Measurements from ENCODE around the gene WRAP73. TPM values are rescaled to one million over a fixed set of nuclear protein-coding genes. Genes with fewer than 3 reads are reported as not detected.

The WRAP73 gene
- polyA plus RNA-seq, 2 donors = 13.6 to 16.4 TPM

GRCh38 chr1:3692598-3692997, 42.7 kb upstream of the WRAP73 start:
- Histone ChIP-seq H3K36me3 (ENCODE audit: control insufficient read depth in 2 of 2, insufficient read depth in 2 of 2, low read length in 1 of 2) (no peaks in the 10 kb centered on the region), H3K27me3 (ENCODE audit: control insufficient read depth in 1 of 2, insufficient read depth in 2 of 2, low read length in 2 of 2) (no peaks in the 10 kb centered on the region), H3K4me1 (ENCODE audit: control insufficient read depth in 2 of 2, insufficient read depth in 2 of 2, low read length in 1 of 2) (peaks cover 3 to 18% of the 10 kb centered on the region in 2 donors), H3K4me3 (ENCODE audit: low read depth in 1 of 2, low read length in 2 of 2) (no peak overlapping the region), H3K9me3 (ENCODE audit: control insufficient read depth in 2 of 2, insufficient read depth in 1 of 2, low read depth in 1 of 2, low read length in 1 of 2) (no peaks in the 10 kb centered on the region), H3K27ac (ENCODE audit: low read depth in 2 of 2, low read length in 1 of 2) (no peak overlapping the region)
- 83 to 84% methylated on average over 13 of the region's 13 CpGs for WGBS, 2 donors

DNA sequence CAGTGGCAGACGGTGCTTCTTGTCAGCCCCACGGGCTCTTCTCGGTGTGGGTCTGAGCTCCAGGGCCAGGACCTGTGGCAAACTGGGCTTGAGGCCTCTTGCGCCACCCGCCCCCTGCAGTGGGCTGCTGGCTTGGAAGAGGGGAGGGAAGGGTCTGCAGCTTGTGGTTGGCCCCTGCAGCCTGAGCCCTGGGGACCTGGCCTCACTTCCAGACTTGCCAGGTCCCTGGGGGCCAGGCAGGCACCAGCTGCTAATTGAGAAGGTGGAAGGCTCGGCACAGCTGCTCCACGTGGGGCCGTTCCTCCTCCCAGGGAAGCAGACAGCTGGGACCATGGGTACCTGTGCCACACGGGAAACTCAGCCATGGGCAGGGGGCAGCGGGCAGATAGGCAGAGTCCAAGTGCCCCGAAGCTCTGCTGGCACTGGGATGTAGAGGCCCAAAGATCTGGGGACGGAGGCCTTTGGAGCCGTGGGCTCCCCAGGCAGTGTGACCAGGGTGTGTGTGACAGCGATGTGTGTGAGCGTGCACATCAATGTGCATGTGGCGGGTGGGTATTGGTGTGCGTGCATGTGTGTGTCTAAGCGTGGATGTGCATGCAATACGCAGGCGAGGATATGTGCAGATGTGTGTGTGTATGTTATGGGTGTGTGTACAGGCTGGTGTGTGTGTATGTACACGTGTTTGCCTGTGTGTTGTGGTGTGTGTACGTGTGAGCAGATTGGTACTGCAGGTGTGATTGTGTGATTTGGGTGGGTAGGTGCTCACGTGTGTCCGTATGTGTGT, 41.7 kb upstream of the WRAP73 start:
- peaks cover 3 to 18% of the 10 kb centered on the region in 2 donors for H3K4me1 ChIP-seq (ENCODE audit: control insufficient read depth in 2 of 2, insufficient read depth in 2 of 2, low read length in 1 of 2)
- H3K4me3 ChIP-seq (ENCODE audit: low read depth in 1 of 2, low read length in 2 of 2) = no peak overlapping the region
- WGBS, 2 donors = 80 to 83% methylated on average over 24 of the region's 24 CpGs
- H3K36me3 ChIP-seq (ENCODE audit: control insufficient read depth in 2 of 2, insufficient read depth in 2 of 2, low read length in 1 of 2) = no peaks in the 10 kb centered on the region
- H3K27ac ChIP-seq (ENCODE audit: low read depth in 2 of 2, low read length in 1 of 2) = no peak overlapping the region
- no peaks in the 10 kb centered on the region for H3K9me3 ChIP-seq (ENCODE audit: control insufficient read depth in 2 of 2, insufficient read depth in 1 of 2, low read depth in 1 of 2, low read length in 1 of 2)
- H3K27me3 ChIP-seq (ENCODE audit: control insufficient read depth in 1 of 2, insufficient read depth in 2 of 2, low read length in 2 of 2) = no peaks in the 10 kb centered on the region

- Histone ChIP-seq H3K27ac (ENCODE audit: low read depth in 2 of 2, low read length in 1 of 2) (no peak overlapping the region), H3K4me1 (ENCODE audit: control insufficient read depth in 2 of 2, insufficient read depth in 2 of 2, low read length in 1 of 2) (peaks cover 3 to 18% of the 10 kb centered on the region in 2 donors), H3K27me3 (ENCODE audit: control insufficient read depth in 1 of 2, insufficient read depth in 2 of 2, low read length in 2 of 2) (no peaks in the 10 kb centered on the region), H3K36me3 (ENCODE audit: control insufficient read depth in 2 of 2, insufficient read depth in 2 of 2, low read length in 1 of 2) (no peaks in the 10 kb centered on the region), H3K9me3 (ENCODE audit: control insufficient read depth in 2 of 2, insufficient read depth in 1 of 2, low read depth in 1 of 2, low read length in 1 of 2) (no peaks in the 10 kb centered on the region), H3K4me3 (ENCODE audit: low read depth in 1 of 2, low read length in 2 of 2) (peak overlapping the region in 1 of 2 donors; percentile 4)
- 58 to 76% methylated on average over 50 of the region's 50 CpGs for WGBS, 2 donors
Measured at GRCh38 chr1:3690282-3691065, 40.6 kb upstream of the WRAP73 start.

DNA sequence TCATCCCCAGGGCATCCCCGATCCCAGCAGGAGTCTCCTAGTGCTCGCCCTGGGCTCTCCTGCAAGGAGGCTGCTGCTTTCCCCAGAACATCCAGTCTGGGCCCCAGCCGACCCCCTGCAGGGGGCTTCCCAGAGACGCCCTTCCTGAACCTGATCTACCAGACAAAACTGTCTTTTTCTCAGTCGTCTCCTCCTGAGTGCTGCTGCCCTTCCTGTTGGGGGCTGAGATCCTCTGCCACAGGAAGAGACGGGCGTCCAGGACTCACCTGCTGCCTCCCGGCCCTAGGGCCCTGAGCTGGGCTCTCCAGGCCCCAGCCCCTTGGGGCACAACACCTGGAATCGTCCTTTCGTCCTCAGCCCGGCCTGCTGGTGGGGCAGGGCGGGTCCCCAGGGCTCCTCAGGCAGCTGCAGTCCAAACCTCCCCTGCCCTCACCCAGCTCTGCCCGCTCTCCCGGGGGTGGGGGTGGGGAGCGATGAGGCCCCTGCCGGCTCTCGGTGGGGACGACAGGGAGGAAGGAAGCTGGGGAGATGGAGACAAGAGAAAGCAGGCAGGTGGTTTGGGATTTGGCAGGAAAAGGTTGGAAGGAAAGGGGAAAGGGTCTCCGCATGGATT, 39.3 kb upstream of the WRAP73 start:
- H3K4me1 ChIP-seq (ENCODE audit: control insufficient read depth in 2 of 2, insufficient read depth in 2 of 2, low read length in 1 of 2) = peaks cover 3 to 21% of the 10 kb centered on the region in 2 donors
- H3K36me3 ChIP-seq (ENCODE audit: control insufficient read depth in 2 of 2, insufficient read depth in 2 of 2, low read length in 1 of 2) = no peaks in the 10 kb centered on the region
- H3K27me3 ChIP-seq (ENCODE audit: control insufficient read depth in 1 of 2, insufficient read depth in 2 of 2, low read length in 2 of 2) = no peaks in the 10 kb centered on the region
- H3K27ac ChIP-seq (ENCODE audit: low read depth in 2 of 2, low read length in 1 of 2) = no peak overlapping the region
- H3K9me3 ChIP-seq (ENCODE audit: control insufficient read depth in 2 of 2, insufficient read depth in 1 of 2, low read depth in 1 of 2, low read length in 1 of 2) = no peaks in the 10 kb centered on the region
- 58 to 65% methylated on average over 19 of the region's 19 CpGs for WGBS, 2 donors
- H3K4me3 ChIP-seq (ENCODE audit: low read depth in 1 of 2, low read length in 2 of 2) = no peak overlapping the region

DNA sequence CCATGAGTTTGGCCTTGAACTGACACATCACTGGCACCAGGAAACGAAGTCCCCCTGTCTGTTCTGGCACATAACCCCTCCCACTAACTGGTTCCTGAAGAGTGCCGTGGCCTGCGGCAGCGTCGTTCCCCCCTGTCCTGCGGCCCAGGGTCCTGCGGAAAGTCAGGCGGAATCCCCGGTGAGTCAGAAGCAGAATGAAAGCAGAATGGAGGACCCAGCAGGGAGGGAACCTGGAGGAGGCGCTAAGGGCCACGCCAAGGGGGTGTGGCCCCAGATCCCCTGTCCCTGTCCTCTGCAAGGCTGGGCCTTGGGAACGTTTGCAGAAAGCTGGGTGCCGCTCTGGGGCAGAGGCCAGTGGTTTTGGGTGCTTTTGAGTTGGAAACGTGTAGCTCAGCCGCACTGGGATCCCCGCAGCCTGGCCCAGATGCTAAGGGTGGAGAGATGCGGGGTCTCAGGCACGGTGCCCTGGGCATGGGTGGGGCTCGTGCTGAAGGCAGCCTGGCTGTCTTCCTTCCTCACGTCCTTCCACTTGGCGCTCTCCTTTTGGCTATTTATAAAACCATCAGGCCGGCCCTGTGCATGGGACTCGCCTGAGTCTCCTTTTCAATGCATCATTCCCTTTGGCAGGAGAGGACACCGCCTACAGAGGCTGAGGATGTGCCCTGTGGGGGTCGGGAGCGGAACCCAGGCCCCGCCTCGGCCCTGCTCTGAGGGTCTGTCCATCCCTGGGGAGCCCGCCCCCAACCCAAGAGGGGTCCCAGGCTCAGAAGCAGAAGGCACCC, 38.6 kb upstream of the WRAP73 start:
- peaks cover 3 to 22% of the 10 kb centered on the region in 2 donors for H3K4me1 ChIP-seq (ENCODE audit: control insufficient read depth in 2 of 2, insufficient read depth in 2 of 2, low read length in 1 of 2)
- H3K4me3 ChIP-seq (ENCODE audit: low read depth in 1 of 2, low read length in 2 of 2) = no peak overlapping the region
- no peak overlapping the region for H3K27ac ChIP-seq (ENCODE audit: low read depth in 2 of 2, low read length in 1 of 2)
- H3K27me3 ChIP-seq (ENCODE audit: control insufficient read depth in 1 of 2, insufficient read depth in 2 of 2, low read length in 2 of 2) = no peaks in the 10 kb centered on the region
- H3K36me3 ChIP-seq (ENCODE audit: control insufficient read depth in 2 of 2, insufficient read depth in 2 of 2, low read length in 1 of 2) = no peaks in the 10 kb centered on the region
- 39 to 46% methylated on average over 29 of the region's 29 CpGs for WGBS, 2 donors
- no peaks in the 10 kb centered on the region for H3K9me3 ChIP-seq (ENCODE audit: control insufficient read depth in 2 of 2, insufficient read depth in 1 of 2, low read depth in 1 of 2, low read length in 1 of 2)

- WGBS, 2 donors = 89 to 92% methylated on average over 12 of the region's 12 CpGs
- no peaks in the 10 kb centered on the region for H3K36me3 ChIP-seq (ENCODE audit: control insufficient read depth in 2 of 2, insufficient read depth in 2 of 2, low read length in 1 of 2)
- H3K27me3 ChIP-seq (ENCODE audit: control insufficient read depth in 1 of 2, insufficient read depth in 2 of 2, low read length in 2 of 2) = no peaks in the 10 kb centered on the region
- H3K27ac ChIP-seq (ENCODE audit: low read depth in 2 of 2, low read length in 1 of 2) = no peak overlapping the region
- H3K4me3 ChIP-seq (ENCODE audit: low read depth in 1 of 2, low read length in 2 of 2) = no peak overlapping the region
- peaks cover 3 to 22% of the 10 kb centered on the region in 2 donors for H3K4me1 ChIP-seq (ENCODE audit: control insufficient read depth in 2 of 2, insufficient read depth in 2 of 2, low read length in 1 of 2)
- no peaks in the 10 kb centered on the region for H3K9me3 ChIP-seq (ENCODE audit: control insufficient read depth in 2 of 2, insufficient read depth in 1 of 2, low read depth in 1 of 2, low read length in 1 of 2)
Measured at GRCh38 chr1:3687504-3687903, 37.6 kb upstream of the WRAP73 start.

- Histone ChIP-seq H3K4me1 (ENCODE audit: control insufficient read depth in 2 of 2, insufficient read depth in 2 of 2, low read length in 1 of 2) (peaks cover 3 to 25% of the 10 kb centered on the region in 2 donors), H3K36me3 (ENCODE audit: control insufficient read depth in 2 of 2, insufficient read depth in 2 of 2, low read length in 1 of 2) (no peaks in the 10 kb centered on the region), H3K27me3 (ENCODE audit: control insufficient read depth in 1 of 2, insufficient read depth in 2 of 2, low read length in 2 of 2) (no peaks in the 10 kb centered on the region), H3K27ac (ENCODE audit: low read depth in 2 of 2, low read length in 1 of 2) (no peak overlapping the region), H3K9me3 (ENCODE audit: control insufficient read depth in 2 of 2, insufficient read depth in 1 of 2, low read depth in 1 of 2, low read length in 1 of 2) (no peaks in the 10 kb centered on the region), H3K4me3 (ENCODE audit: low read depth in 1 of 2, low read length in 2 of 2) (no peak overlapping the region)
- WGBS, 2 donors = 82% methylated on average over 19 of the region's 19 CpGs
Measured at GRCh38 chr1:3685906-3686305, 36.0 kb upstream of the WRAP73 start.

DNA sequence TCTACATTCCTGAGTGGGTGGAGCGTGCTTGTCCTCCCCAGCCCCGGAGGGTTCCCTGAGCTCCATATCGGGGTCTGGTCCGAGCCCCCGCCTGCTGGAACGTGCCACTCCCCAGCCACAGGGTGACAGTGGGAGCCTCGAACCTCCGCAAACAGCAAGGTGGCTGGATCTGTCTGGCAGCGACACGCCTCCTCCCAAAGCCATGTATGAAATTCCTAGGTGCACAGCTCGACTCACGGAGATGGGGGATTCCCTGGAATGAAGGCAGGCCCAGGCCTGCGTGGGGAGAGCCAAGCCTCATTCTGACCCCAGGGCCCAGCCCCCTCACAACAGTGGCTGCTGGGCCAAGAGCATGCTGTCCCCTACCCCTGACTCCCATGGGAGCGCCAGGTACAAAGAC, 35.3 kb upstream of the WRAP73 start:
- Histone ChIP-seq H3K4me1 (ENCODE audit: control insufficient read depth in 2 of 2, insufficient read depth in 2 of 2, low read length in 1 of 2) (peaks cover 4 to 25% of the 10 kb centered on the region in 2 donors), H3K27ac (ENCODE audit: low read depth in 2 of 2, low read length in 1 of 2) (no peak overlapping the region), H3K4me3 (ENCODE audit: low read depth in 1 of 2, low read length in 2 of 2) (no peak overlapping the region), H3K36me3 (ENCODE audit: control insufficient read depth in 2 of 2, insufficient read depth in 2 of 2, low read length in 1 of 2) (no peaks in the 10 kb centered on the region), H3K27me3 (ENCODE audit: control insufficient read depth in 1 of 2, insufficient read depth in 2 of 2, low read length in 2 of 2) (no peaks in the 10 kb centered on the region), H3K9me3 (ENCODE audit: control insufficient read depth in 2 of 2, insufficient read depth in 1 of 2, low read depth in 1 of 2, low read length in 1 of 2) (no peaks in the 10 kb centered on the region)
- WGBS, 2 donors = 51 to 67% methylated on average over 14 of the region's 14 CpGs

DNA sequence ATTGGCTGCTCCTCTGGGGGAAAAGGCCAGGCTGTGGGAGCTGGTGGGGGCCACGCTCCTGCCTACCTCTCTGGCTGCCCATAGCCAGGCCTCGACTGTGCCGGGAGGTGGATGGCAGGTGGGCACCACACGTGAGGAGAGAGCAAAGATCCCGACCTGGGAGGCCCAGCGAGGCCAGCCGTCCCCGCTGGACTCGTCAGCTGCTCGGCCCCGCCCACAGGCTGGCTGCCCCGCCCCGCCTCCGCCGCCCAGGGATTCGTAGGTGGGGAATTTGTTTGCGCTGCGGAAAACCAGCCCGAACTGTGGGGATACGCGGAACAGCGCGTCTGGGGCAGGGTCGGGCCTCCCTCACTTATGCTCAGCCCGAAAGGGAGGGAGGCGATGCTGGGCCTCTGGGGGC, 34.1 kb upstream of the WRAP73 start:
- 25 to 29% methylated on average over 25 to 26 of the region's 26 CpGs for WGBS, 2 donors
- Histone ChIP-seq H3K4me1 (ENCODE audit: control insufficient read depth in 2 of 2, insufficient read depth in 2 of 2, low read length in 1 of 2) (peaks cover 2 to 21% of the 10 kb centered on the region in 2 donors), H3K27me3 (ENCODE audit: control insufficient read depth in 1 of 2, insufficient read depth in 2 of 2, low read length in 2 of 2) (no peaks in the 10 kb centered on the region), H3K9me3 (ENCODE audit: control insufficient read depth in 2 of 2, insufficient read depth in 1 of 2, low read depth in 1 of 2, low read length in 1 of 2) (no peaks in the 10 kb centered on the region), H3K27ac (ENCODE audit: low read depth in 2 of 2, low read length in 1 of 2) (no peak overlapping the region), H3K36me3 (ENCODE audit: control insufficient read depth in 2 of 2, insufficient read depth in 2 of 2, low read length in 1 of 2) (no peaks in the 10 kb centered on the region), H3K4me3 (ENCODE audit: low read depth in 1 of 2, low read length in 2 of 2) (no peak overlapping the region)
